HG03025 (cell line): Measurements from ENCODE around the gene ADGRB3.

Experiments
- ATAC-seq: cut with Tn5 transposase; IDR thresholded peaks from one replicate; pipeline ENCODE4 v1.9.1; 2021; ENCODE audit warnings: mild to moderate bottlenecking, moderate library complexity; ENCODE audit not compliant: unreplicated experiment, low FRiP score

Gene ADGRB3

GRCh38 chr6:68634726-68635411 lies at the start of gene ADGRB3:
Gene ADGRB3 (plus strand): TSS chr6:68635282. CDS start chr6:68638676, 3,394 bp downstream.
- peak; percentile 63 for ATAC-seq

DNA sequence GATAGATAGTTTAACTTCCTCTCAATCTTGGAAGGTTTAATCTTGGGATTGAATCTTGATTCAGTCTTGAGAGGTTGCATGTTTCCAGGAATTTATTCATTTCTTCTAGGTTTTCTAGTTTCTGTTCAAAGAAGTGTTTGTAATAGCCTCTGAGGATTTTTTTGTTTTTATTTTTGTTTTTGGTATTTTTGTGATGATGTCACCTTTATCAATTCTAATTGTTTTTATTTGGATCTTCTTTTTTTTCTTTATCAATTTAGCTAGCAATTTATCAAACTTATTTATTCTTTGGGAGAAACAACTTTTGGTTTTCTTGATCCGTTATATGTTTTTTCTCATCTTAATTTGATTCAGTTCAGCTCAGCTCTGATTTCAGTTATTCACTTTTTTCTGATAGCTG lies 41.5 kb upstream of the ADGRB3 start:
- ATAC-seq = no peak

- no peak for ATAC-seq
Observed at GRCh38 chr6:68597642-68598041, 37.4 kb upstream of the ADGRB3 start.

- ATAC-seq = no peak
Observed at GRCh38 chr6:68615938-68616337, 19.1 kb upstream of the ADGRB3 start.

DNA sequence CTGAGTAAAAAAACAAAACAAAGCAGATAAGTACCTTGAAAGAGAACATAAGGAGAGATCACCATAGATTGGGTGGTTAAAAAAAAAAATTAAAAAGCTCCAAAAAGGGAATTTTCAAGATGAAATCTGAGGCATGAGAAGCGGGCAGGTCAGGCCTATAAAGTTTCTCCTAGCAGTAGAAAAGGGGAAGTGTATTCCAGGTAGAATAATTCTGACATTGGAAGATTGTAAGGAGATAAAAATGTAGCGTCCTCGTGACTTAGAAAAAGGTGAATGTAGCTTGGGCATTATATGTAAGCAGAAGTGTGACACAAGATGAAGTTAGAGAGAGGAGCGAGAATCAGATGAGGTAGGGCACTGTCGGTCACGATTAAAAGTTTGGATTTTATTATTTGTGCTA lies 9.1 kb upstream of the ADGRB3 start:
- no peak for ATAC-seq

GRCh38 chr6:68628161-68628560 lies 6.9 kb upstream of the ADGRB3 start:
- no peak for ATAC-seq

DNA sequence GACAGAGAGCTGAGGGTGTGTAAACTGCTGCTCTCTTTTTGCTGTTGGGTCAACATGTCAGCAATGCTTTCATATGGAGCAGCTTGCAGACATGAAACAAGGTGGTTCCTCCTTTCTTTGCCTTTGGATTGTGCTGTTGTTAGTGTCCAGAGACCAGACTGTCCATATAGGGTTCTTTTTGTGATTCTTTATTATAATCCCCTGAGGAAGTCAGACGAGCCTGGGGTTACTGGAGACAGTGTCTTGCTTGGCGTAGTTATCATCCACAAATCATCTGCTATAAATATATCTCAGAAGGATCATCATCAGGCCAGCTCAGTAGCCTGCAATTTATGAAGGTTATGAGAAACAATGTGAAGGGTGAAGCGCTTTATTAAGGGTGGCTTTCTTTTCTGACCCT lies 2.3 kb upstream of the ADGRB3 start:
- ATAC-seq = no peak

- no peak for ATAC-seq
Observed at GRCh38 chr6:68633281-68633971, 1.7 kb upstream of the ADGRB3 start.

DNA sequence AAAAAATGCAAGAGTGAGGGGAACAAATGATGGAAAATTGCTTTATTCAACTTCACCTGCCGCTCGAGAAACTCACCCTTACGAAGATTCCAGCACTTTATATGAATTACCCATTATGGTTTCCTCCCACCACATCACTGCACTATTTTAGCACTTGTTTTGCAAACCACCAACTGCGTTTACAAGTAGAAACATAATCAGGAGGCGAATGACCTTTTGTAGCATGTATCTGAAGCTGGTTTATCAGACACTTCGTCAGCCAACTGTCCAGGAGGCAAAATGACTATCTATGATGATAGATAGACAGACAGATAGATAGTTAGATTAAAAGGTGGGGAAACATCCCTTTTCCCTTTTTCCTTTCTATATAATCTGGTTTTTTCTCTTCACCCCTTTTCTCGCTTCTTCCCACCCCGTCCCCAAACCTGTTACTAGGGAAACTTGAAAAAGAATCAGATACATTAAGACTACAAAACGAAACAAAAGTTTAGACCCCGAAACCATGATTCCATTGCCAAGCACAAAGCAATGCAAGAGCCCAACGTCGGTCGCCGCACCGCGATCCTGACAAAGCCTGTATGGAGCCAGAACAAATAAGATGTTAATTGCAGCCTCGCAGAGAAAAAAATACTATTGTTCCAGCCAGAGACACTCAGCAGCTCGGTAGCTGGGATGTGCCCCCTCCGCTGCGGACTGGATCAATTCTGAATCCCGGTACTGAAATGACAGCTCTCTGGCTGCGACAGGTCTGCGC lies 933 bp upstream of the ADGRB3 start:
- no peak for ATAC-seq

GRCh38 chr6:68635412-68635705 lies 277 bp downstream of the ADGRB3 start:
- ATAC-seq = peak; percentile 15

GRCh38 chr6:68635706-68636513 lies 828 bp downstream of the ADGRB3 start:
- ATAC-seq = no peak

GRCh38 chr6:68636666-68637065 lies 1.6 kb downstream of the ADGRB3 start:
- ATAC-seq = no peak

GRCh38 chr6:68637071-68637470 lies 2.0 kb downstream of the ADGRB3 start:
- ATAC-seq = no peak

DNA sequence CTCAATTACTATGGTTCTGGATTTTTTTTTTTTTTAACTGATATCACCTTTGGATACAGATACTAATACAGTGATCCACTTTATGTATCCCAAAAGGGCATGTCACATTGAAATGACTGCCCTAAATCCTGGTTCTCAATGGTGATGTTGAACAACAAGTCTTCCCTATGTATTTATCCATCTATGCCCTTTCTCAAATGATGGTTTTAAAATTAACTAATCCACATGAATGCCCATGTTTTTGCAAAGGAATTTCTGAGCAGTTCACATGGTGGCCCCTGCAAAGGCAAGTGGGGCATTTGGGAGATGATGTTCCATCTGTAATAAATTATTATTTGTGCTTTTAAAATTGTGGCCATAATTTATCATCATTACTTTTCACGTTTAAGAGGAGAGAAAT lies 2.7 kb downstream of the ADGRB3 start:
- no peak for ATAC-seq

GRCh38 chr6:68638230-68638900 lies 3.3 kb downstream of the ADGRB3 start:
- no peak for ATAC-seq

GRCh38 chr6:68639211-68639610 lies 4.1 kb downstream of the ADGRB3 start:
- no peak for ATAC-seq

DNA sequence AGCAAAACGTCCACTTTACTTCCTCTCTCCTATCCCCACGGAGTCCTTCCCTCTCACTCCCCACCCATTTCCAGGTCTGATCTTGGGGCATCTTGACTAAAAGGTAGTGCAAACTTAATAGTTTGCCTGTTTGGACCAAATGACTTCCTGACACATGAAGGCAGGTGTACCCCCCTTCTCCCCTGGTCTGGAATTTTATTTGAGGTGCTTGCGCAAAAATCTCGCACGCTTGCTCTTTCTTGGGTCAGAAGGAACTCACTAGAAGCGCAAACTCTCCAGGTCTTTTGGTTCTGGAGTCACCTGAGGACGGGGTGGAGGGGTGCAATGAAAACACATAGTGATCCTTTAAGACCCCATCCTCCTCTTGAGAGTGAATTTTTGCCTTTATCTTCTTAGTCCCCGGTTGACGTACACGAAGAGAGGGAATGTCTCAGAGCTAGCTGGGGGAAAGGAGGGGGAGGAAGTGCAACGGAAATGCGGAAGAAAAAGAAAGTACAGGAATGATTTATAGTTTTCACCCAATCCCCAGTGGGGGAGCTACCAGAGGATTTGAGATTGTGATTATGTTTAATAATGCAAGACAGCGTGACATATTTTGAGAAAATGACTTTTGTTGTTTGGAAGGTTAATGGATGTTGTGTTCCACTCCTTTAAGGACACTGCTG lies 4.9 kb downstream of the ADGRB3 start:
- no peak for ATAC-seq

DNA sequence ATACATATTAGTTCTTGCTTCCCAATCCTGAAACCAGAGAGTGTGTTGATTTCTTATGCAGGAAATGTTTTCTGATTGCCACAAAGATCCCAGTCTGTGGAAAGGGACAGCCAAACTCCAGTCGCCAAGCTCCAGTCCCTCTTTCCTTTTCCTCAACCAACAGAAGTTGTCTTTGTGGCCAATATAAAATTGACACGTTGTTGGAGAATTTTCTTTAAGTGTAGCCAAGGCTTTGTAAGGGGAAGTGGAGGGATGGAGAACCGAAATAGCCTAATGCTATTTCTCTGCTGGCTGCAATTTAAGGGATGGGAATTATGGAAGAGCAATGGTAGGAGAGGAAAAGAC lies 5.4 kb downstream of the ADGRB3 start:
- ATAC-seq = no peak

- no peak for ATAC-seq
Observed at GRCh38 chr6:68641172-68641571, 6.1 kb downstream of the ADGRB3 start.

GRCh38 chr6:68642081-68642480 lies 7.0 kb downstream of the ADGRB3 start:
- no peak for ATAC-seq
